Measurements from ENCODE around the gene SPNS2.

SPNS2 gene

GRCh38 chr17:4504188-4504587, 5.5 kb downstream of the SPNS2 start:
- no peak for DNase-seq

GRCh38 chr17:4505187-4505586, 6.5 kb downstream of the SPNS2 start:
- no peak for DNase-seq

GRCh38 chr17:4506175-4506813, 7.6 kb downstream of the SPNS2 start:
- DNase-seq, result no peak

- no peak for DNase-seq
Observed at GRCh38 chr17:4506892-4507291, 8.2 kb downstream of the SPNS2 start.

GRCh38 chr17:4507361-4508111, 8.9 kb downstream of the SPNS2 start:
- no peak for DNase-seq

GRCh38 chr17:4508207-4508606, 9.5 kb downstream of the SPNS2 start:
- no peak for DNase-seq

- no peak for DNase-seq
Observed at GRCh38 chr17:4509401-4509800, 10.7 kb downstream of the SPNS2 start.

GRCh38 chr17:4509923-4510617, 11.4 kb downstream of the SPNS2 start:
- no peak for DNase-seq

- DNase-seq, result no peak
Observed at GRCh38 chr17:4510618-4510941, 11.9 kb downstream of the SPNS2 start.

- no peak for DNase-seq
Observed at GRCh38 chr17:4511199-4511932, 12.7 kb downstream of the SPNS2 start.

GRCh38 chr17:4512156-4513112, 13.8 kb downstream of the SPNS2 start:
- no peak for DNase-seq

- no peak for DNase-seq
Observed at GRCh38 chr17:4513113-4514032, 14.7 kb downstream of the SPNS2 start.

- DNase-seq, result no peak
Observed at GRCh38 chr17:4514206-4514605, 15.5 kb downstream of the SPNS2 start.

GRCh38 chr17:4514779-4515178, 16.1 kb downstream of the SPNS2 start:
- DNase-seq, result no peak

GRCh38 chr17:4515501-4515900, 16.8 kb downstream of the SPNS2 start:
- DNase-seq, result peak; percentile 75

- DNase-seq, result no peak
Observed at GRCh38 chr17:4516735-4517134, 18.1 kb downstream of the SPNS2 start.

- DNase-seq, result no peak
Observed at GRCh38 chr17:4518901-4519300, 20.2 kb downstream of the SPNS2 start.

GRCh38 chr17:4519361-4519788, 20.7 kb downstream of the SPNS2 start:
- no peak for DNase-seq

- no peak for DNase-seq
Observed at GRCh38 chr17:4520060-4520893, 21.6 kb downstream of the SPNS2 start.
